Peyer's patch (tissue), 4 donors: ENCODE measurements around the gene PFKP.

ENCODE experiments used
- POLR2A ChIP-seq, 2 donors: fragments of 450-650 bp; IDR thresholded peaks; one replicate each; pipeline ENCODE4 v1.5.1; 2017; ENCODE audit warnings: antibody characterized with exemption in 2 of 2, mild to moderate bottlenecking in 2 of 2, moderate library complexity in 2 of 2
- TF ChIP-seq, protein P1 (sequence below), 6 experiments: fragments of 450-650 bp in 4 of 6; fragments of 200-600 bp in 2 of 6; sonication (generic) in 1 of 6; IDR thresholded peaks; one replicate each; pipeline ENCODE4 v1.5.1; 2017 to 2019; ENCODE audit warnings: antibody characterized with exemption in 6 of 6, mild to moderate bottlenecking in 3 of 6, moderate library complexity in 1 of 6

- TF ChIP-seq, protein P1, sequence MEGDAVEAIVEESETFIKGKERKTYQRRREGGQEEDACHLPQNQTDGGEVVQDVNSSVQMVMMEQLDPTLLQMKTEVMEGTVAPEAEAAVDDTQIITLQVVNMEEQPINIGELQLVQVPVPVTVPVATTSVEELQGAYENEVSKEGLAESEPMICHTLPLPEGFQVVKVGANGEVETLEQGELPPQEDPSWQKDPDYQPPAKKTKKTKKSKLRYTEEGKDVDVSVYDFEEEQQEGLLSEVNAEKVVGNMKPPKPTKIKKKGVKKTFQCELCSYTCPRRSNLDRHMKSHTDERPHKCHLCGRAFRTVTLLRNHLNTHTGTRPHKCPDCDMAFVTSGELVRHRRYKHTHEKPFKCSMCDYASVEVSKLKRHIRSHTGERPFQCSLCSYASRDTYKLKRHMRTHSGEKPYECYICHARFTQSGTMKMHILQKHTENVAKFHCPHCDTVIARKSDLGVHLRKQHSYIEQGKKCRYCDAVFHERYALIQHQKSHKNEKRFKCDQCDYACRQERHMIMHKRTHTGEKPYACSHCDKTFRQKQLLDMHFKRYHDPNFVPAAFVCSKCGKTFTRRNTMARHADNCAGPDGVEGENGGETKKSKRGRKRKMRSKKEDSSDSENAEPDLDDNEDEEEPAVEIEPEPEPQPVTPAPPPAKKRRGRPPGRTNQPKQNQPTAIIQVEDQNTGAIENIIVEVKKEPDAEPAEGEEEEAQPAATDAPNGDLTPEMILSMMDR (IDR thresholded peaks at IDR 0.05) = no peak
- TF ChIP-seq POLR2A (IDR thresholded peaks at IDR 0.05) = no peak
Observed at GRCh38 chr10:3172081-3172445, 104.7 kb downstream of the PFKP start.
